GM18909 (cell line): ENCODE data around the gene PLOD1.
"Not testable (repeated sequence)": the region's sequence is repeated elsewhere in the genome, so short reads cannot be mapped to it uniquely, and the experiment has no call there.

ENCODE experiments used
- ATAC-seq: cut with Tn5 transposase; IDR thresholded peaks from one replicate; pipeline ENCODE4 v1.9.1; 2021; ENCODE audit warnings: mild to moderate bottlenecking; ENCODE audit not compliant: unreplicated experiment, poor library complexity

The PLOD1 gene

GRCh38 chr1:12001249-12001917 is 66.9 kb downstream of the PLOD1 start:
- ATAC-seq = no peak

DNA sequence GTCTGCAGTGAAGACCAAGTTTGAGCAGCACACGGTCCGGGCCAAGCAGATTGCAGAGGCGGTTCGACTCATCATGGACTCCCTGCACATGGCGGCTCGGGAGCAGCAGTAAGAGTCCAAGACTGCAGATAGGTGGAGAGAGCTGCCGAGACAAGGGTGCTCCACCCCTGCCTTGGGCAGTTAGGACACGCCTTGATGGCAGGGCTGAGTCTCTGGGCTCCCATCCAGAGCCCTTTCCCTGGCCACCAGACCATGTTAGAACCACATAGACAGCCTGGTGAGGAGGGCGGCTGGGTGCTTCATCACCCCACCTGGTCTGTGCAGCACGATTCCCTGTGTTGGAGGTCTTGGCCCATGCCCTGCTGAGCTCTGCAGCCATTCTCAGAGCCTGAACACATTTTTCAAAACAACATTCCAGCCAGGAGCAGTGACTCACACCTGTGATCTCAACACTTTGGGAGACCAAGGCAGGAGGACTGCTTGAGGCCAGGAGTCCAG is 67.5 kb downstream of the PLOD1 start:
- ATAC-seq = no peak

GRCh38 chr1:12003762-12004161 is 69.2 kb downstream of the PLOD1 start:
- ATAC-seq = no peak

DNA sequence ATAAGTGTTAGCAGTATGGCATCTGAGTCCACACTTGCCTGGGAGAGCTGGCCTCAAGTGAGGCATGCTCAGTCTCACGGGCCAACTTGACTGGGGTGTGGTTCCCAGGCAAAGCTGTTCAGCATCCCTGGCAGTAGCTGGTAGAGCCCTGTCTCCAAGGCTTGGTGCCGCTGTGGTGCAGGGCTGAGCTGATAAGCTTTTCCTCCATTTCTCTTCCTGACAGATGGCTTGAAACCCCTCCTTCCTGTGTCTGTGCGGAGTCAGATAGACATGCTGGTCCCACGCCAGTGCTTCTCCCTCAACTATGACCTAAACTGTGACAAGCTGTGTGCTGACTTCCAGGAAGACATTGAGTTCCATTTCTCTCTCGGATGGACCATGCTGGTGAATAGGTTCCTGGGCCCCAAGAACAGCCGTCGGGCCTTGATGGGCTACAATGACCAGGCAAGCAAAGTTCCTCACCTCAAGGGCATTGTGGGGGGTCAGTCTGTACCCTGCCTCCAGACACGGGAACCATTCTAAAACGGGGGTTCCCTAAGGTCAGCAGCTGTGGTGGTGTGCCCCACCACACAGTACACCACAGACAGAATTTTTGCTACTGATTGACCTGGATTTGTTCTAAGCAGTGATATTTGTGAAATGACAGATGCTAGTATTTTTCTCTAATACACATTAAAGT is 71.1 kb downstream of the PLOD1 start:
- ATAC-seq = no peak

DNA sequence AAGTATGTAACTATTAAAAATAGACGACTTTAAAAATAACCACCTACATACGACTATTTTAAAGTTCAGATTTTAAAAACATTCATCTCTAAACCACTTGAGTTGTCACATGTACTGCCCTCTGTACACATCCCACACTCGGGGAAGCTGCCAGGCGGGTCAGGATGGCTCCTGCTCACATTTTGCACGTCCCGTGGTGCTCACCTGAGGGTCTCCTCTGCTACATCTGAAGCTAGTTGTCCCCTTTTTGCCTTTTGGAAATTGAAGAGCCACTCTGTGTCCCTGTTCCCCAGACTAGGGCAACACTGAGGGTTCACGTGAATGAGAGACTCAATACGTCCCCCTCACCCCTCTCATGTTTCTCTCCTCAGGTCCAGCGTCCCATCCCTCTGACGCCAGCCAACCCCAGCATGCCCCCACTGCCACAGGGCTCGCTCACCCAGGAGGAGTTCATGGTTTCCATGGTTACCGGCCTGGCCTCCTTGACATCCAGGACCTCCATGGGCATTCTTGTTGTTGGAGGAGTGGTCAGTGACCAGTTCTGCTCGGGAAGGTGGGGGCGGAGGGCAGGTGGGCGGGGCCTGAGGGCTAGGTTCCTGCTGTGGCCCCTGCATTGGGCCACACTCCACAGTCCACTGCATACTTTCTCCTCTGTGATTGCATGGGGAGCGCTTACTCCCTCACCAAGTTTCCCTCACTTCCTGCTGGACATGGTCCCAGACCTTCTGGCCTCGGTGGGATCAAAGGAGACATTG is 71.8 kb downstream of the PLOD1 start:
- ATAC-seq = no peak

GRCh38 chr1:12007204-12007603 is 72.7 kb downstream of the PLOD1 start:
- no peak for ATAC-seq

DNA sequence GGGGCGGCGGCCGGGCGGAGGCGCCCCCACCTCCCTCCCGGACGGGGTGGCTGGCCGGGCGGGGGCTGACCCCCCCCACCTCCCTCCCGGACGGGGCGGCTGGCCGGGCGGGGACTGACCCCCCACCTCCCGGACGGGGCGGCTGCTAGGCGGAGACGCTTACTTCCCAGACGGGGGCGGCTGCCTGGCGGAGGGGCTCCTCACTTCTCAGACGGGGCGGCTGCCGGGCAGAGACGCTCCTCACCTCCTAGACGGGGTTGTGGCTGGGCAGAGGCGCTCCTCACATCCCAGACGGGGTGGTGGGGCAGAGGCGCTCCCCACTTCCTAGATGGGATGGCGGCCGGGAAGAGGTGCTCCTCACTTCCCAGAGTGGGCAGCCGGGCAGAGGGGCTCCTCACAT is 73.8 kb downstream of the PLOD1 start:
- not testable (repeated sequence) for ATAC-seq

- no peak for ATAC-seq
Observed at GRCh38 chr1:12009318-12009947, 74.9 kb downstream of the PLOD1 start.

DNA sequence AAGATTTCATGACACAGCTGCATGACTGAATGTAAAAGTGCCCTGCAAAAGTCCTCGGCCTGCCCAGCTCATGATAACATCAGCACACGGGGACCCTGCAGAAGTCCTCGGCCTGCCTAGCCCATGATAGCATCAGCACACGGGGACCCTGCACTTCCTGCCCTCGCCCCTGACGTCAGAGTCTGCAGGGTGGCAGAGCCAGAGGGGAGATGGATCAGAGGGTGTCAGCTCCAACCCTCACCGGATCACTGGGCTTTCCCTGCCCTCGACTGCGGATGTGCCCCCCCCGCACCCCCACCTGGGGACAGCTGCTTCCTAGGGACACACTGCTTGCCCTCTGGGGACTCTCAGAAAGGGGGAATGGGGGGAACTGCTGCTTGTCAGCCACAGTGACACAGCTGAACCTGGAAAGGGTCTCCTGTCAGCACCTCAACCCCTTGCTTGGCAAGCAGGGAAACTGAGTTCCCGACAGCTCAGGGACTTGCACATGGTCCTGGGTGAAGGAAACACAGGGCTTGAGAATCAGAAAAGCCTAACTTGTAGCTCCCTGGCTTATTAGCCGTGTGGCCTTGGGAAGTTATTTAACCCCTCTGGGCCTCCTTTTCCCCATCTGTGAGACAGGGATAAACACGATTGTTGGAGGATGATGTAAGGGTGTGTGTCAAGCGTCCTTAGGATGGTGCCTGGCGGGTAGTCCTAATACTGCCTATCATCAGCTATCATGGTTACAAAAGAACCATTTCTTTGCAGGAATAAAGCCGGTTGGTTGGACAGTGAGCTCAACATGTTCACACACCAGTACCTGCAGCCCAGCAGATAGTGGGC is 76.4 kb downstream of the PLOD1 start:
- no peak for ATAC-seq

DNA sequence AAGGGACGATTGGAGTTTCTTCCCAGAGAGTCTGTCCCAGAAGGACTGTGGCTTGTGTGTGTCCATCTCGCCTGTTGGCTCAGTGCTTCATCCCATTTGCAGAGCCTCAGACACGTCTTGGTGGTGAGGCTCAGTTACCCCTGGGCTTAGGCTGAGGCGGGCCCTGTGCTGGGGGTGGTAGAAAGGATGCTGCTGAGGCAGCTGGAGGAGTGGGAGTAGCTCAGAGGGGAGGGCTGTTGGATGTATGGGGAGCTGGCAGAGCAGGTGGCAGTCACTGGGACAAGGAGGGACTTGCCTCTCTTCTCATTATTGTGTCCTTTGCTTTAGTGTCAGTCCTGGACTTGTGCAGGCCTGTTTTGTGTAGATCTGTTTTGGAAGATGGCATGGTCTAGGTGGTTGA is 77.5 kb downstream of the PLOD1 start:
- no peak for ATAC-seq

- no peak for ATAC-seq
Observed at GRCh38 chr1:12012560-12013316, 78.2 kb downstream of the PLOD1 start.

GRCh38 chr1:12014141-12014991 is 79.8 kb downstream of the PLOD1 start:
- ATAC-seq = no peak

GRCh38 chr1:12015001-12015491 is 80.5 kb downstream of the PLOD1 start:
- no peak for ATAC-seq

- no peak for ATAC-seq
Observed at GRCh38 chr1:12015499-12015898, 81.0 kb downstream of the PLOD1 start.

- ATAC-seq = no peak
Observed at GRCh38 chr1:12016182-12016581, 81.7 kb downstream of the PLOD1 start.

- ATAC-seq = no peak
Observed at GRCh38 chr1:12019858-12020509, 85.5 kb downstream of the PLOD1 start.

GRCh38 chr1:12021616-12022015 is 87.1 kb downstream of the PLOD1 start:
- no peak for ATAC-seq

GRCh38 chr1:12022036-12022435 is 87.5 kb downstream of the PLOD1 start:
- no peak for ATAC-seq
